OCI-LY3 (cell line): ENCODE data around the gene HSD17B2.

Experiments
- H2AFZ ChIP-seq: fragments of 200-600, 300-600 bp; shearing (Covaris generic); 2 replicates; pipeline ENCODE4 v1.6.0; 2014; ENCODE audit warnings: antibody characterized with exemption, low read depth, low read length
- H3K27ac ChIP-seq: fragments of 200-600, 300-600 bp; sonication (generic); 2 replicates; pipeline ENCODE4 v1.5.1; 2014; ENCODE audit warnings: mild to moderate bottlenecking, low read length, moderate library complexity, mixed read lengths
- H3K27me3 ChIP-seq: fragments of 200-600, 300-600 bp; sonication (generic); 2 replicates; pipeline ENCODE4 v1.6.1; 2014; ENCODE audit warnings: low read depth, low read length, mixed read lengths
- H3K36me3 ChIP-seq: fragments of 200-600, 300-600 bp; sonication (generic); replicated peaks from 2 replicates; pipeline ENCODE3; 2014; ENCODE audit warnings: low read depth, low read length, mixed read lengths
- H3K4me1 ChIP-seq: fragments of 300-600, 200-600 bp; sonication (generic); 2 replicates; pipeline ENCODE4 v1.6.1; 2014; ENCODE audit warnings: low read length, mixed read lengths
- H3K4me2 ChIP-seq: fragments of 200-600, 300-600 bp; sonication (generic); 2 replicates; pipeline ENCODE4 v1.6.1; 2014; ENCODE audit warnings: low read length, mixed read lengths
- H3K4me3 ChIP-seq: fragments of 300-600, 200-600 bp; sonication (generic); 2 replicates; pipeline ENCODE4 v1.5.1; 2014; ENCODE audit warnings: antibody characterized with exemption, mild to moderate bottlenecking, low read length, moderate library complexity
- H3K79me2 ChIP-seq: fragments of 300-600, 200-600 bp; shearing (Covaris generic); 2 replicates; pipeline ENCODE4 v1.6.1; 2014; ENCODE audit warnings: mild to moderate bottlenecking, low read length, mixed read lengths
- H3K9ac ChIP-seq: fragments of 300-600, 200-600 bp; shearing (Covaris generic); 2 replicates; pipeline ENCODE4 v1.6.0; 2014; ENCODE audit warnings: mild to moderate bottlenecking, low read length, moderate library complexity
- H3K9me3 ChIP-seq: fragments of 200-600, 300-600 bp; shearing (Covaris generic); 2 replicates; pipeline ENCODE4 v1.6.1; 2014; ENCODE audit warnings: low read length, mixed read lengths; ENCODE audit not compliant: insufficient read depth
- H4K20me1 ChIP-seq: fragments of 200-600, 300-600 bp; sonication (generic); 2 replicates; pipeline ENCODE4 v1.6.1; 2016; ENCODE audit warnings: low read length, mixed read lengths; ENCODE audit not compliant: insufficient read depth
- EZH2phosphoT487 ChIP-seq: fragments of 200-600 bp; shearing (Covaris generic); IDR thresholded peaks from 2 replicates; pipeline ENCODE4 v1.6.1; 2018; ENCODE audit warnings: antibody characterized with exemption, mixed run types, low read depth
- TF ChIP-seq, protein P1 (sequence below): fragments of 200-600, 300-600 bp; sonication (generic); IDR thresholded peaks from 2 replicates; pipeline ENCODE4 v1.5.1; 2014; ENCODE audit warnings: antibody characterized with exemption, low read length, low read depth

Gene HSD17B2

DNA sequence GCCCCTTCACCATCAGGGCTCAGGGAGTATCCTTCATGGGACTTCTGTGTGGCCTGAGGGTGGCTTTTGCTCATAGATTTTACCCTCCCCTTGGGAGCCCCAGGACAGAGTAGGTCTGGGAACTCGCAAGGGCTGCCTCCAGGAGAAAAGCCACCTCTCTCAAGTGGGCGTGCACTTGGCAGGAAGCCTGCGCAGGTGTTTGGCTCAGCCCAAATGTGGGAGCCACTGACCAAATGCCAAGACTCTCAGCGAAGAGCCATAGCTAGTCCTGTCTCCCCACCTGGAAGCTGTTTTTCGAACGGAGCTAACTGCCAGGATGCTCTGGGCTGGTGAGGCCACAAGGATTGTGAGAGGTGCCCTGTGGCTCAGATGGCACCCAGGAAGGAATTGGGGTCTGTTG, 2.0 kb upstream of the HSD17B2 start:
- no peak overlapping the region for H3K9ac ChIP-seq
- no peak overlapping the region for H3K4me3 ChIP-seq
- H3K4me2 ChIP-seq: no peak overlapping the region
- H3K27ac ChIP-seq: no peak overlapping the region
- no peaks in the 10 kb centered on the region for H4K20me1 ChIP-seq
- H3K9me3 ChIP-seq: no peaks in the 10 kb centered on the region
- no peak overlapping the region for H2AFZ ChIP-seq
- no peaks in the 10 kb centered on the region for H3K36me3 ChIP-seq
- peaks cover 42% of the 10 kb centered on the region for H3K27me3 ChIP-seq
- H3K79me2 ChIP-seq: no peaks in the 10 kb centered on the region
- no peaks in the 10 kb centered on the region for H3K4me1 ChIP-seq
- TF ChIP-seq, protein P1, sequence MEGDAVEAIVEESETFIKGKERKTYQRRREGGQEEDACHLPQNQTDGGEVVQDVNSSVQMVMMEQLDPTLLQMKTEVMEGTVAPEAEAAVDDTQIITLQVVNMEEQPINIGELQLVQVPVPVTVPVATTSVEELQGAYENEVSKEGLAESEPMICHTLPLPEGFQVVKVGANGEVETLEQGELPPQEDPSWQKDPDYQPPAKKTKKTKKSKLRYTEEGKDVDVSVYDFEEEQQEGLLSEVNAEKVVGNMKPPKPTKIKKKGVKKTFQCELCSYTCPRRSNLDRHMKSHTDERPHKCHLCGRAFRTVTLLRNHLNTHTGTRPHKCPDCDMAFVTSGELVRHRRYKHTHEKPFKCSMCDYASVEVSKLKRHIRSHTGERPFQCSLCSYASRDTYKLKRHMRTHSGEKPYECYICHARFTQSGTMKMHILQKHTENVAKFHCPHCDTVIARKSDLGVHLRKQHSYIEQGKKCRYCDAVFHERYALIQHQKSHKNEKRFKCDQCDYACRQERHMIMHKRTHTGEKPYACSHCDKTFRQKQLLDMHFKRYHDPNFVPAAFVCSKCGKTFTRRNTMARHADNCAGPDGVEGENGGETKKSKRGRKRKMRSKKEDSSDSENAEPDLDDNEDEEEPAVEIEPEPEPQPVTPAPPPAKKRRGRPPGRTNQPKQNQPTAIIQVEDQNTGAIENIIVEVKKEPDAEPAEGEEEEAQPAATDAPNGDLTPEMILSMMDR: no peak
- TF ChIP-seq EZH2phosphoT487: no peak

GRCh38 chr16:82033683-82034300, 1.3 kb upstream of the HSD17B2 start:
- TF ChIP-seq, protein P1: no peak
- no peak for TF ChIP-seq EZH2phosphoT487
- no peaks in the 10 kb centered on the region for H3K4me1 ChIP-seq
- no peak overlapping the region for H3K4me3 ChIP-seq
- H4K20me1 ChIP-seq: no peaks in the 10 kb centered on the region
- H3K9ac ChIP-seq: no peak overlapping the region
- H3K27me3 ChIP-seq: peaks cover 47% of the 10 kb centered on the region
- no peaks in the 10 kb centered on the region for H3K36me3 ChIP-seq
- no peaks in the 10 kb centered on the region for H3K9me3 ChIP-seq
- H3K4me2 ChIP-seq: no peak overlapping the region
- H3K79me2 ChIP-seq: no peaks in the 10 kb centered on the region
- no peak overlapping the region for H2AFZ ChIP-seq
- no peak overlapping the region for H3K27ac ChIP-seq

- Histone ChIP-seq H3K27ac (no peak overlapping the region), H3K36me3 (no peaks in the 10 kb centered on the region), H3K4me3 (no peak overlapping the region), H3K27me3 (peaks cover 70% of the 10 kb centered on the region), H3K9ac (no peak overlapping the region), H3K9me3 (no peaks in the 10 kb centered on the region), H3K79me2 (no peaks in the 10 kb centered on the region), H4K20me1 (no peaks in the 10 kb centered on the region), H3K4me1 (no peaks in the 10 kb centered on the region), H2AFZ (no peak overlapping the region), H3K4me2 (no peak overlapping the region)
- no peak for TF ChIP-seq EZH2phosphoT487
- TF ChIP-seq, protein P1: no peak
These were observed 2.2 kb downstream of the HSD17B2 start for GRCh38 chr16:82037251-82037650.

- H3K4me2 ChIP-seq: no peak overlapping the region
- no peaks in the 10 kb centered on the region for H3K79me2 ChIP-seq
- no peak overlapping the region for H3K27ac ChIP-seq
- TF ChIP-seq, protein P1: no peak
- TF ChIP-seq EZH2phosphoT487: no peak
- no peaks in the 10 kb centered on the region for H3K36me3 ChIP-seq
- no peak overlapping the region for H2AFZ ChIP-seq
- H3K9me3 ChIP-seq: no peaks in the 10 kb centered on the region
- H3K27me3 ChIP-seq: peaks cover 68% of the 10 kb centered on the region
- H3K4me1 ChIP-seq: no peaks in the 10 kb centered on the region
- no peaks in the 10 kb centered on the region for H4K20me1 ChIP-seq
- no peak overlapping the region for H3K4me3 ChIP-seq
- H3K9ac ChIP-seq: no peak overlapping the region
These were observed 2.6 kb downstream of the HSD17B2 start for GRCh38 chr16:82037666-82038065.
